ENCODE data around the gene KIF2C.

DNA sequence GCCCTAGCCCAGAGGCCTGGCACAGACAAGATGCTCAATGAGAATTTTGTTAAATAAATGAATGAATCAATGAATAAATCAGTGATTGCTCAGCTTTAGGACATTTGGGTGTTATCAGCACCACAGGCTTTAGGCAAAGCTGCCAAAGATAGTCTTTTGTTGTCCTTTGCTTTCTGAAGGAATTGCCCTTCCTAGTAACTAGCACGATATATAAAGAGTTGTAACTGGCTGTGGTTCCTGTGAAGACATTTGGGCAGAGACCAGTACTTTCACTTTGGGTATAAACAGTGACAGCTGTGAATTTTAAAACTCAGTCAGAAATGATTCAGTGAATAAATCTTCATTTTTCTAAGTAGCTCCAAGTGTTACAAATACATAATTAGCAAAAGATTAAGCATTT is 22.0 kb upstream of the KIF2C start:
- TF ChIP-seq, protein P1, sequence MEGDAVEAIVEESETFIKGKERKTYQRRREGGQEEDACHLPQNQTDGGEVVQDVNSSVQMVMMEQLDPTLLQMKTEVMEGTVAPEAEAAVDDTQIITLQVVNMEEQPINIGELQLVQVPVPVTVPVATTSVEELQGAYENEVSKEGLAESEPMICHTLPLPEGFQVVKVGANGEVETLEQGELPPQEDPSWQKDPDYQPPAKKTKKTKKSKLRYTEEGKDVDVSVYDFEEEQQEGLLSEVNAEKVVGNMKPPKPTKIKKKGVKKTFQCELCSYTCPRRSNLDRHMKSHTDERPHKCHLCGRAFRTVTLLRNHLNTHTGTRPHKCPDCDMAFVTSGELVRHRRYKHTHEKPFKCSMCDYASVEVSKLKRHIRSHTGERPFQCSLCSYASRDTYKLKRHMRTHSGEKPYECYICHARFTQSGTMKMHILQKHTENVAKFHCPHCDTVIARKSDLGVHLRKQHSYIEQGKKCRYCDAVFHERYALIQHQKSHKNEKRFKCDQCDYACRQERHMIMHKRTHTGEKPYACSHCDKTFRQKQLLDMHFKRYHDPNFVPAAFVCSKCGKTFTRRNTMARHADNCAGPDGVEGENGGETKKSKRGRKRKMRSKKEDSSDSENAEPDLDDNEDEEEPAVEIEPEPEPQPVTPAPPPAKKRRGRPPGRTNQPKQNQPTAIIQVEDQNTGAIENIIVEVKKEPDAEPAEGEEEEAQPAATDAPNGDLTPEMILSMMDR (IDR thresholded peaks at IDR 0.05; ENCODE audit: low read depth, low read length): no peak
- no peak for TF ChIP-seq EZH2phosphoT487 (IDR thresholded peaks at IDR 0.05; ENCODE audit: low read depth)

All from OCI-LY3 (cell line).